Activated B cell treated with CpG ODN at 0.5 μM for 24 hours (primary cell): ENCODE data around the gene TMEM235. TPM values are rescaled to one million over a fixed set of nuclear protein-coding genes. Genes with fewer than 3 reads are reported as not detected.

Experiments used
- ATAC-seq: fragments of 200-7000 bp; cut with Tn5 transposase; one replicate; pipeline ENCODE4 v1.10.0; 2021; ENCODE audit warnings: low read depth, mild to moderate bottlenecking, moderate library complexity
- CTCF ChIA-PET: fragments of 350-600 bp; sonication (Branson Sonifier 250); formaldehyde crosslinking; loops from one replicate; lab custom pipeline; 2021; ENCODE audit warnings: antibody characterized with exemption; lab: Charles Lee
- POLR2A ChIA-PET: fragments of 350-600 bp; sonication (Branson Sonifier 250); formaldehyde crosslinking; loops from one replicate; lab custom pipeline; 2021; ENCODE audit warnings: antibody characterized with exemption; lab: Charles Lee
- DNase-seq: peaks from one replicate; pipeline ENCODE4 v3.0.0; 2022
- H3K27ac Mint-ChIP-seq: one replicate; pipeline ENCODE4 v1.8.0; 2020; ENCODE audit warnings: mixed read lengths
- H3K27me3 Mint-ChIP-seq: one replicate; pipeline ENCODE4 v1.8.0; 2021; ENCODE audit warnings: mixed read lengths
- H3K36me3 Mint-ChIP-seq: one replicate; pipeline ENCODE4 v1.8.0; 2021; ENCODE audit warnings: low read depth, mixed read lengths
- H3K4me1 Mint-ChIP-seq: one replicate; pipeline ENCODE4 v1.8.0; 2021; ENCODE audit warnings: mixed read lengths
- H3K4me3 Mint-ChIP-seq: one replicate; pipeline ENCODE4 v1.8.0; 2020; ENCODE audit warnings: mild to moderate bottlenecking, mixed read lengths
- H3K9me3 Mint-ChIP-seq: one replicate; pipeline ENCODE4 v1.8.0; 2020; ENCODE audit warnings: mixed read lengths
- intact Hi-C: fragments of 100-400 bp; cut with micrococcal nuclease; formaldehyde crosslinking; loops from one replicate; pipeline ENCODE4 v1.15.1; 2024
- total RNA-seq: library from RNA; stranded (reverse); gene quantifications from 2 replicates; pipeline ENCODE4 v1.2.3, GENCODE V29; 2022
- TF ChIP-seq, protein P1 (sequence below): fragments of 200-600 bp; IDR thresholded peaks from one replicate; pipeline ENCODE4 v1.8.0; 2022; ENCODE audit warnings: antibody characterized with exemption, mild to moderate bottlenecking

TMEM235 gene
- total RNA-seq, 1 donor from 2014 or later = not detected

DNA sequence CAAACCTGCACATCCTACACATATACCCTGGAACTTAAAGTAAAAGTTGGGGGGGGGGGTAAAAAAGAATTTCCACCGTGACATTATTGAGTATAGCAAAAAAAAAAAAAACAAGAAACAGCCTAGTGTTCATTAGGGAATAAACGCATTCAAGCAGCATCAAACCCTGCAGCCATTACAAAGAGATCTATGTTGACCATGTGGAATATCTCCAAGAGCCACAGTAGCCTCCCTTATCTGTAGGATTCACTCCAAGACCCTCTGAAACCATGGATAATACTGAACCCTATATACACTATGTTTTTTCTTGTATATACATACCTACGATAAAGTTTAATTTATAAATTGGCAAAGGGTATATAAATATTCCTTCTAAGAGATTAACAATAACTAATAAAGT is 22.9 kb upstream of the TMEM235 start:
- CTCF ChIA-PET = no interaction called here
- POLR2A ChIA-PET = no interaction called here
- no peaks in the 10 kb centered on the region for H3K4me1 Mint-ChIP-seq
- DNase-seq (no peak), ATAC-seq (no peak)
- no peaks in the 10 kb centered on the region for H3K9me3 Mint-ChIP-seq
- H3K4me3 Mint-ChIP-seq = no peak overlapping the region
- TF ChIP-seq, protein P1, sequence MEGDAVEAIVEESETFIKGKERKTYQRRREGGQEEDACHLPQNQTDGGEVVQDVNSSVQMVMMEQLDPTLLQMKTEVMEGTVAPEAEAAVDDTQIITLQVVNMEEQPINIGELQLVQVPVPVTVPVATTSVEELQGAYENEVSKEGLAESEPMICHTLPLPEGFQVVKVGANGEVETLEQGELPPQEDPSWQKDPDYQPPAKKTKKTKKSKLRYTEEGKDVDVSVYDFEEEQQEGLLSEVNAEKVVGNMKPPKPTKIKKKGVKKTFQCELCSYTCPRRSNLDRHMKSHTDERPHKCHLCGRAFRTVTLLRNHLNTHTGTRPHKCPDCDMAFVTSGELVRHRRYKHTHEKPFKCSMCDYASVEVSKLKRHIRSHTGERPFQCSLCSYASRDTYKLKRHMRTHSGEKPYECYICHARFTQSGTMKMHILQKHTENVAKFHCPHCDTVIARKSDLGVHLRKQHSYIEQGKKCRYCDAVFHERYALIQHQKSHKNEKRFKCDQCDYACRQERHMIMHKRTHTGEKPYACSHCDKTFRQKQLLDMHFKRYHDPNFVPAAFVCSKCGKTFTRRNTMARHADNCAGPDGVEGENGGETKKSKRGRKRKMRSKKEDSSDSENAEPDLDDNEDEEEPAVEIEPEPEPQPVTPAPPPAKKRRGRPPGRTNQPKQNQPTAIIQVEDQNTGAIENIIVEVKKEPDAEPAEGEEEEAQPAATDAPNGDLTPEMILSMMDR = no peak
- H3K27ac Mint-ChIP-seq = no peak overlapping the region
- peaks cover 4% of the 10 kb centered on the region for H3K36me3 Mint-ChIP-seq
- no peaks in the 10 kb centered on the region for H3K27me3 Mint-ChIP-seq
- intact Hi-C loops = no loop called here

DNA sequence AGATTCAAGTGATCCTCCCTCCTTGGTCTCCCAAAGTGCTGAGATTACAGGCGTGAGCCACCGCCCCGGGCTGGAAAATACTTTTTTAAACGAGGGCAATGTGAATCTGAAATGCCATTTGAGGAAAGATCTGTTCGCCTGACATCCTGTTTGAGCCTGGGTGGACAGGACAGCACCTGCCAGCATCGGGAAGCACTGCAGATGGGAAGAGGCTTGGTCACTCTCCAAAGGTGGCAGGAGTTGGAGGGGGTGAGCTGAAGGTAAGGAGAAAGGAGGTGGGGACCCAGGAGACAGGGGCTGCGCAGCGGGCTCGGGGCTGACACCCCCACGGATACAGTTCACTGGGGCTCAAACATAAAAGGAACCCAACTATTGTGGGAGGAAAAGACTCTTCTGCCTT is 21.3 kb upstream of the TMEM235 start:
- ChIA-PET CTCF (no interaction called here), POLR2A (no interaction called here)
- intact Hi-C loops = no loop called here
- DNase-seq = no peak
- no peak for ATAC-seq
- TF ChIP-seq, protein P1 = no peak
- H3K4me1 Mint-ChIP-seq = peaks cover 7% of the 10 kb centered on the region
- no peaks in the 10 kb centered on the region for H3K36me3 Mint-ChIP-seq
- no peak overlapping the region for H3K4me3 Mint-ChIP-seq
- H3K27ac Mint-ChIP-seq = no peak overlapping the region
- H3K27me3 Mint-ChIP-seq = no peaks in the 10 kb centered on the region
- no peaks in the 10 kb centered on the region for H3K9me3 Mint-ChIP-seq

DNA sequence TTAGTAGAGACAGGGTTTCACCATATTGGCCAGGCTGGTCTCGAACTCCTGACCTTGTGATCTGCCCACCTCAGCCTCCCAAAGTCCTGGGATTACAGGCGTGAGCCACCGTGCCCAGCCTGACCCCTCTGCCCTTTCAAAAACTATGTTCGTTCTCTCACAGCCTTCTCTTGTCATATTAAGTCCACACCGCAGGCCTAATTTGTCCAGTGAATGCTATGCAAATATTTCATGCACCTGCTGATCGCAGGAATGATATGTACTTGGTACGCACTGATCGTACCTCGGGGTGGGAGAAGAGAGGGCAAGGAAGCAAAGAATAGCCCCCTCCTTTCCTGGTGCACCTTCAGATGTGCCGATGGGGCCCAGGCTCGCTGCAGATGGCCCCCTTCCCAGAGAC is 20.4 kb upstream of the TMEM235 start:
- H3K4me1 Mint-ChIP-seq = peaks cover 7% of the 10 kb centered on the region
- DNase-seq (no peak), ATAC-seq (no peak)
- H3K36me3 Mint-ChIP-seq = no peaks in the 10 kb centered on the region
- no peak overlapping the region for H3K27ac Mint-ChIP-seq
- CTCF ChIA-PET = no interaction called here
- no peaks in the 10 kb centered on the region for H3K9me3 Mint-ChIP-seq
- TF ChIP-seq, protein P1 = no peak
- intact Hi-C loops = no loop called here
- H3K4me3 Mint-ChIP-seq = no peak overlapping the region
- POLR2A ChIA-PET = no interaction called here
- no peaks in the 10 kb centered on the region for H3K27me3 Mint-ChIP-seq

DNA sequence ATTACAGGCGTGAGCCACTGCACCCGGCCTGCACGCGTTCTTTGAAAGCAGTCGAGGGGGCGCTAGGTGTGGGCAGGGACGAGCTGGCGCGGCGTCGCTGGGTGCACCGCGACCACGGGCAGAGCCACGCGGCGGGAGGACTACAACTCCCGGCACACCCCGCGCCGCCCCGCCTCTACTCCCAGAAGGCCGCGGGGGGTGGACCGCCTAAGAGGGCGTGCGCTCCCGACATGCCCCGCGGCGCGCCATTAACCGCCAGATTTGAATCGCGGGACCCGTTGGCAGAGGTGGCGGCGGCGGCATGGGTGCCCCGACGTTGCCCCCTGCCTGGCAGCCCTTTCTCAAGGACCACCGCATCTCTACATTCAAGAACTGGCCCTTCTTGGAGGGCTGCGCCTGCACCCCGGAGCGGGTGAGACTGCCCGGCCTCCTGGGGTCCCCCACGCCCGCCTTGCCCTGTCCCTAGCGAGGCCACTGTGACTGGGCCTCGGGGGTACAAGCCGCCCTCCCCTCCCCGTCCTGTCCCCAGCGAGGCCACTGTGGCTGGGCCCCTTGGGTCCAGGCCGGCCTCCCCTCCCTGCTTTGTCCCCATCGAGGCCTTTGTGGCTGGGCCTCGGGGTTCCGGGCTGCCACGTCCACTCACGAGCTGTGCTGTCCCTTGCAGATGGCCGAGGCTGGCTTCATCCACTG is 17.3 kb upstream of the TMEM235 start, which contains the start of gene BIRC5:
Gene BIRC5, plus strand, starts transcription at position 238 of the 690 bp plus-strand sequence. Its CDS starts 64 bp downstream, at position 302.
- ChIA-PET CTCF (no interaction called here), POLR2A (interaction anchor here (0.7 to 1.2 kb wide), 3 partner anchors 25 to 91 kb away, joined by 4 to 6 read pairs (median 6); no protein-coding TSS in a partner anchor)
- peak within 1 kb of the TSS; percentile 48 for H3K4me3 Mint-ChIP-seq
- peak; percentile 100 for ATAC-seq
- peak; percentile 91 for DNase-seq
- no peaks in the 10 kb centered on the region for H3K9me3 Mint-ChIP-seq
- no peaks in the 10 kb centered on the region for H3K27me3 Mint-ChIP-seq
- H3K4me1 Mint-ChIP-seq = peaks cover 7% of the 10 kb centered on the region
- H3K36me3 Mint-ChIP-seq = no peaks in the 10 kb centered on the region
- no peak within 1 kb of the TSS for H3K27ac Mint-ChIP-seq
- intact Hi-C loops = loop anchor here (1.0 kb wide), 1 partner anchor 40 kb away; no protein-coding TSS in a partner anchor
- TF ChIP-seq, protein P1 = no peak

DNA sequence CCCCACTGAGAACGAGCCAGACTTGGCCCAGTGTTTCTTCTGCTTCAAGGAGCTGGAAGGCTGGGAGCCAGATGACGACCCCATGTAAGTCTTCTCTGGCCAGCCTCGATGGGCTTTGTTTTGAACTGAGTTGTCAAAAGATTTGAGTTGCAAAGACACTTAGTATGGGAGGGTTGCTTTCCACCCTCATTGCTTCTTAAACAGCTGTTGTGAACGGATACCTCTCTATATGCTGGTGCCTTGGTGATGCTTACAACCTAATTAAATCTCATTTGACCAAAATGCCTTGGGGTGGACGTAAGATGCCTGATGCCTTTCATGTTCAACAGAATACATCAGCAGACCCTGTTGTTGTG is 16.7 kb upstream of the TMEM235 start:
- ChIA-PET CTCF (no interaction called here), POLR2A (interaction anchor here (0.7 to 1.2 kb wide), 2 partner anchors 25 to 40 kb away, joined by 4 to 6 read pairs; no protein-coding TSS in a partner anchor)

More for the DNA sequence above, 16.7 kb upstream of the TMEM235 start:
- Mint-ChIP-seq H3K27me3 (no peaks in the 10 kb centered on the region), H3K4me1 (peaks cover 7% of the 10 kb centered on the region), H3K36me3 (no peaks in the 10 kb centered on the region), H3K9me3 (no peaks in the 10 kb centered on the region), H3K4me3 (peak overlapping the region; percentile 48), H3K27ac (no peak overlapping the region)
- DNase-seq (no peak), ATAC-seq (no peak)
- TF ChIP-seq, protein P1 = no peak
- intact Hi-C loops = loop anchor here (1.0 kb wide), 1 partner anchor 40 kb away; no protein-coding TSS in a partner anchor
